Neural crest cell (in vitro differentiated cells): Measurements from ENCODE around the gene SARS2. TPM values are rescaled to one million over a fixed set of nuclear protein-coding genes. Genes with fewer than 3 reads are reported as not detected.
A peak's percentile ranks its signal among the peaks of the same experiment; 100 is the strongest.
"Not testable (repeated sequence)": the region's sequence is repeated elsewhere in the genome, so short reads cannot be mapped to it uniquely, and the experiment has no call there.

ENCODE experiments used
- DNase-seq: peaks from one replicate; pipeline ENCODE4 v3.0.0; 2021; ENCODE audit warnings: low read depth, mixed read lengths, low spot score
- H3K27ac Mint-ChIP-seq: one replicate; pipeline ENCODE4 v1.8.0; 2021; ENCODE audit warnings: mild to moderate bottlenecking, mixed read lengths; ENCODE audit not compliant: unreplicated experiment
- H3K27me3 Mint-ChIP-seq: 2 replicates; pipeline ENCODE4 v1.8.0; 2021; ENCODE audit warnings: low read depth, mild to moderate bottlenecking, mixed read lengths
- H3K36me3 Mint-ChIP-seq: 2 replicates; pipeline ENCODE4 v1.8.0; 2021; ENCODE audit warnings: low read depth, mild to moderate bottlenecking, mixed read lengths
- H3K4me1 Mint-ChIP-seq: 2 replicates; pipeline ENCODE4 v1.8.0; 2021; ENCODE audit warnings: mixed read lengths
- H3K4me3 Mint-ChIP-seq: one replicate; pipeline ENCODE4 v1.8.0; 2021; ENCODE audit warnings: mild to moderate bottlenecking, mixed read lengths
- H3K9me3 Mint-ChIP-seq: 2 replicates; pipeline ENCODE4 v1.8.0; 2021; ENCODE audit warnings: mixed read lengths
- total RNA-seq: library from RNA; stranded (reverse); gene quantifications from 2 replicates; pipeline ENCODE4 v1.2.1, GENCODE V29; 2021
- TF ChIP-seq, protein P1 (sequence below): fragments of 200-600 bp; sonication (generic); conservative IDR thresholded peaks from 2 replicates; pipeline ENCODE4 v1.5.0; 2021; ENCODE audit warnings: antibody characterized with exemption, mild to moderate bottlenecking

Gene SARS2
- total RNA-seq, 1 donor from 2014 or later: 58.5 TPM

GRCh38 chr19:38891771-38892170, 38.8 kb downstream of the SARS2 start:
- Mint-ChIP-seq H3K27ac (peak overlapping the region; percentile 83), H3K36me3 (no peaks in the 10 kb centered on the region), H3K4me1 (peaks cover 6% of the 10 kb centered on the region), H3K27me3 (no peaks in the 10 kb centered on the region), H3K4me3 (peak overlapping the region; percentile 56), H3K9me3 (no peaks in the 10 kb centered on the region)
- TF ChIP-seq, protein P1, sequence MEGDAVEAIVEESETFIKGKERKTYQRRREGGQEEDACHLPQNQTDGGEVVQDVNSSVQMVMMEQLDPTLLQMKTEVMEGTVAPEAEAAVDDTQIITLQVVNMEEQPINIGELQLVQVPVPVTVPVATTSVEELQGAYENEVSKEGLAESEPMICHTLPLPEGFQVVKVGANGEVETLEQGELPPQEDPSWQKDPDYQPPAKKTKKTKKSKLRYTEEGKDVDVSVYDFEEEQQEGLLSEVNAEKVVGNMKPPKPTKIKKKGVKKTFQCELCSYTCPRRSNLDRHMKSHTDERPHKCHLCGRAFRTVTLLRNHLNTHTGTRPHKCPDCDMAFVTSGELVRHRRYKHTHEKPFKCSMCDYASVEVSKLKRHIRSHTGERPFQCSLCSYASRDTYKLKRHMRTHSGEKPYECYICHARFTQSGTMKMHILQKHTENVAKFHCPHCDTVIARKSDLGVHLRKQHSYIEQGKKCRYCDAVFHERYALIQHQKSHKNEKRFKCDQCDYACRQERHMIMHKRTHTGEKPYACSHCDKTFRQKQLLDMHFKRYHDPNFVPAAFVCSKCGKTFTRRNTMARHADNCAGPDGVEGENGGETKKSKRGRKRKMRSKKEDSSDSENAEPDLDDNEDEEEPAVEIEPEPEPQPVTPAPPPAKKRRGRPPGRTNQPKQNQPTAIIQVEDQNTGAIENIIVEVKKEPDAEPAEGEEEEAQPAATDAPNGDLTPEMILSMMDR: no peak
- DNase-seq: no peak

GRCh38 chr19:38890686-38891085, 39.9 kb downstream of the SARS2 start:
- H3K4me1 Mint-ChIP-seq: peaks cover 6% of the 10 kb centered on the region
- H3K9me3 Mint-ChIP-seq: no peaks in the 10 kb centered on the region
- H3K36me3 Mint-ChIP-seq: no peaks in the 10 kb centered on the region
- no peaks in the 10 kb centered on the region for H3K27me3 Mint-ChIP-seq
- no peak overlapping the region for H3K4me3 Mint-ChIP-seq
- H3K27ac Mint-ChIP-seq: no peak overlapping the region
- DNase-seq: no peak
- TF ChIP-seq, protein P1: no peak

GRCh38 chr19:38889803-38890202, 40.8 kb downstream of the SARS2 start:
- no peaks in the 10 kb centered on the region for H3K9me3 Mint-ChIP-seq

GRCh38 chr19:38888876-38889275, 41.7 kb downstream of the SARS2 start:
- Mint-ChIP-seq H3K4me3 (no peak overlapping the region), H3K27me3 (no peaks in the 10 kb centered on the region), H3K27ac (no peak overlapping the region), H3K9me3 (no peaks in the 10 kb centered on the region), H3K4me1 (peaks cover 6% of the 10 kb centered on the region), H3K36me3 (no peaks in the 10 kb centered on the region)
- no peak for DNase-seq
- TF ChIP-seq, protein P1: no peak

More at GRCh38 chr19:38889803-38890202, 40.8 kb downstream of the SARS2 start:
- Mint-ChIP-seq H3K27ac (no peak overlapping the region), H3K4me3 (no peak overlapping the region), H3K27me3 (no peaks in the 10 kb centered on the region), H3K36me3 (no peaks in the 10 kb centered on the region), H3K4me1 (peaks cover 6% of the 10 kb centered on the region)
- TF ChIP-seq, protein P1: no peak
- DNase-seq: no peak

- not testable (repeated sequence) for H3K9me3 Mint-ChIP-seq, H3K27me3 Mint-ChIP-seq, H3K4me3 Mint-ChIP-seq, H3K36me3 Mint-ChIP-seq, H3K27ac Mint-ChIP-seq, H3K4me1 Mint-ChIP-seq, DNase-seq
Observed at GRCh38 chr19:38884691-38885090, 45.9 kb downstream of the SARS2 start.

DNA sequence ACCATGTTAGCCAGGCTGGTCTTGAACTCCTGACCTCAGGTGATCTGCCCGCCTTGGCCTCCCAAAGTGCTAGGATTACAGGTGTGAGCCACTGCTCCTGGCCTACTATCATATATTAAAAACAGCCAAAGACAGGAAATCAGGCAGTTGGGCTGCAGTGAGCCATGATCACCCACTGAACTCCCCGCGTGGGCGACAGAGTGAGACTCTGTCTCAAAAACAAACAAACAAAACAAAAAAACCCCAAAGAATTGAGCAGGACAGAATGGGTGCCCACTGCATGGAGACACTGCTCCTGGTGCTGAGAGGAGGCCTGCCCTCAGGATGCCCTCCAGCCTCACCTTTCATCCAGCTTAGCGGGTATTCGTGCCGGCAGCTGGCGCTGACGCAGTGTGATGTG, 47.3 kb downstream of the SARS2 start:
- no peak overlapping the region for H3K27ac Mint-ChIP-seq
- no peaks in the 10 kb centered on the region for H3K36me3 Mint-ChIP-seq
- no peaks in the 10 kb centered on the region for H3K9me3 Mint-ChIP-seq
- TF ChIP-seq, protein P1: no peak
- no peaks in the 10 kb centered on the region for H3K4me1 Mint-ChIP-seq
- H3K4me3 Mint-ChIP-seq: no peak overlapping the region
- H3K27me3 Mint-ChIP-seq: no peaks in the 10 kb centered on the region
- DNase-seq: no peak
